Ascending aorta (tissue), 2 donors: ENCODE results near the gene MDN1. TPM values are rescaled to one million over a fixed set of nuclear protein-coding genes. Genes with fewer than 3 reads are reported as not detected.

Experiments
- DNase-seq, 2 donors: peaks; one replicate each; pipeline ENCODE4 v3.0.0-alpha.2; 2019; ENCODE audit warnings: low spot score in 2 of 2
- H3K27ac ChIP-seq, 2 donors: fragments of 200-600 bp; sonication (generic); one replicate each; pipeline ENCODE4 v1.5.1; 2016 to 2017; ENCODE audit warnings: mild to moderate bottlenecking in 1 of 2
- H3K27me3 ChIP-seq: fragments of 200-600 bp; sonication (generic); one replicate; pipeline ENCODE4 v1.5.1; 2017
- H3K36me3 ChIP-seq, 2 donors: fragments of 200-600 bp; sonication (generic); one replicate each; pipeline ENCODE4 v1.5.1; 2016
- H3K4me1 ChIP-seq, 2 donors: fragments of 200-600 bp; sonication (generic); one replicate each; pipeline ENCODE4 v1.5.1; 2016 to 2017; ENCODE audit warnings: mild to moderate bottlenecking in 1 of 2
- H3K4me3 ChIP-seq, 2 donors: fragments of 200-600 bp; sonication (generic); one replicate each; pipeline ENCODE4 v1.5.1; 2016 to 2017; ENCODE audit warnings: mild to moderate bottlenecking in 1 of 2
- H3K9me3 ChIP-seq, 2 donors: fragments of 200-600 bp; sonication (generic); one replicate each; pipeline ENCODE4 v1.5.1; 2016
- CTCF ChIP-seq, 3 experiments: fragments of 200-600 bp in 2 of 3; fragments of 450-650 bp in 1 of 3; sonication (generic) in 2 of 3; IDR thresholded peaks; one replicate each; pipeline ENCODE4 v1.5.1; 2016 to 2019; ENCODE audit warnings: antibody characterized with exemption in 3 of 3, mild to moderate bottlenecking in 1 of 3, moderate library complexity in 1 of 3
- intact Hi-C: fragments of 100-400 bp; cut with DNase I; formaldehyde crosslinking; loops from one replicate; pipeline ENCODE4 v1.15.1; 2023
- total RNA-seq: library from RNA; depleted of rRNA; stranded (reverse); fragments of >200 nt; gene quantifications from one replicate; pipeline ENCODE4 v1.1.0, GENCODE V29; 2016

MDN1 gene
- total RNA-seq, 1 donor from 2014 or later, result 12.2 TPM

DNA sequence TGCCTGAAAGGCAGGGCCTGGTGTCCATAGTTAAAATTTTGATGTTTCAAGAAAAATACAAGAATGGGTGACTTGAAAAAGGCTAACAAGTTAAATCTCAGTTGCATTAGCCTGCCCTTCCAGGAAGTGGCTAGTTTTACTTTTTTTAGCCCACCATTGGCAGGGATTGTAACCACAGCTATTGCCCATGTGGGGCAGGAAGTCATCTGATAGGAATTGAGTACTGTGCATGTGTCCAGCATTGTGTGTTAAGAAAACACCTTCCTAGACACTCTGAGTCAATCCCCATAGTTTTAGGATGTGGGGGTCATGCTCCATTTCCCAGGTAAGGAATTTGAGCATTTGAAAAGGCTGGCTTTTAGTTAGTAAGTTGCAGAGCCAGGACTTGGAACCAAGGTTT lies 207.9 kb downstream of the MDN1 start:
- no peak for DNase-seq
- peaks cover 0 to 15% of the 10 kb centered on the region in 2 donors for H3K36me3 ChIP-seq
- no peaks in the 10 kb centered on the region for H3K27me3 ChIP-seq
- H3K4me3 ChIP-seq, result no peak overlapping the region
- no peaks in the 10 kb centered on the region for H3K9me3 ChIP-seq
- no peaks in the 10 kb centered on the region for H3K4me1 ChIP-seq
- intact Hi-C loops, result loop anchor here (5.0 kb wide), 2 partner anchors 239 to 634 kb away; no protein-coding TSS in a partner anchor
- TF ChIP-seq CTCF (IDR thresholded peaks at IDR 0.05), result no peak
- H3K27ac ChIP-seq, result no peak overlapping the region

GRCh38 chr6:89610149-89610642 lies 209.4 kb downstream of the MDN1 start:
- no peak overlapping the region for H3K27ac ChIP-seq
- no peak overlapping the region for H3K4me3 ChIP-seq
- no peaks in the 10 kb centered on the region for H3K4me1 ChIP-seq
- peak in 1 of 2 donors; percentile 78 for DNase-seq
- peak; percentile 67 to 82 (median 73) for TF ChIP-seq CTCF (IDR thresholded peaks at IDR 0.05)
- H3K27me3 ChIP-seq, result no peaks in the 10 kb centered on the region
- no peaks in the 10 kb centered on the region for H3K9me3 ChIP-seq
- peaks cover 0 to 17% of the 10 kb centered on the region in 2 donors for H3K36me3 ChIP-seq
- intact Hi-C loops, result loop anchor here (1.0 to 5.0 kb wide), 3 partner anchors 177 to 633 kb away; partner anchors contain the start of gene ANKRD6

- DNase-seq, result no peak
- no peaks in the 10 kb centered on the region for H3K27me3 ChIP-seq
- H3K27ac ChIP-seq, result no peak overlapping the region
- TF ChIP-seq CTCF (IDR thresholded peaks at IDR 0.05), result no peak
- peaks cover 0 to 26% of the 10 kb centered on the region in 2 donors for H3K36me3 ChIP-seq
- no peaks in the 10 kb centered on the region for H3K4me1 ChIP-seq
- intact Hi-C loops, result no loop called here
- no peaks in the 10 kb centered on the region for H3K9me3 ChIP-seq
- H3K4me3 ChIP-seq, result no peak overlapping the region
Measured at GRCh38 chr6:89605861-89606260, 213.7 kb downstream of the MDN1 start.

DNA sequence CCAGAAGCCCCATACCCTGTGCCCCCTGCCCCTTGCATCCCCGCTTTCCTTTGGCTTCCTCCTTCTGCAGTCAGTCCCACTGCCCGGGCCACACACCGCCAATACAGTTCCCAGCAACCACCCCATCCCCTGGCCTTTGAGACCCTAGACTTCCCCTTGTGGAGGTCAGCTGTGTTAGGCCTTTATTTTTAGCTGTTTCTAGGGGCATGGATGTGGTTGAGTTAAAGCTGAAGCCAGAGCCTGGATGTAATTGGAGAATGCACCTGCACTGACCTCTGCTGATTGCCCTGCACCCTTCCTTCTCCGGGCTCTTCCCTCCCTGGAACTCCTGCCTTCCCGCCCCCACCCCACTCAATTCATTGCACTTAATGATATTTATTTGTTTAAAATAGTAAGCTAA lies 214.9 kb downstream of the MDN1 start:
- H3K4me3 ChIP-seq, result no peak overlapping the region
- H3K4me1 ChIP-seq, result no peaks in the 10 kb centered on the region
- peaks cover 0 to 26% of the 10 kb centered on the region in 2 donors for H3K36me3 ChIP-seq
- DNase-seq, result no peak
- H3K9me3 ChIP-seq, result no peaks in the 10 kb centered on the region
- no peaks in the 10 kb centered on the region for H3K27me3 ChIP-seq
- no peak for TF ChIP-seq CTCF (IDR thresholded peaks at IDR 0.05)
- H3K27ac ChIP-seq, result no peak overlapping the region
- intact Hi-C loops, result no loop called here

GRCh38 chr6:89602166-89602565 lies 217.4 kb downstream of the MDN1 start:
- Histone ChIP-seq H3K27me3 (no peaks in the 10 kb centered on the region), H3K36me3 (peaks cover 0 to 19% of the 10 kb centered on the region in 2 donors), H3K4me1 (peaks cover 3 to 10% of the 10 kb centered on the region in 2 donors), H3K27ac (no peak overlapping the region), H3K4me3 (no peak overlapping the region), H3K9me3 (no peaks in the 10 kb centered on the region)
- intact Hi-C loops, result no loop called here
- no peak for TF ChIP-seq CTCF (IDR thresholded peaks at IDR 0.05)
- no peak for DNase-seq
